DND-41 (cell line): ENCODE data around the gene TSC22D4.

Source experiments
- ATAC-seq: fragments of 200-7000 bp; cut with Tn5 transposase; 3 replicates; pipeline ENCODE4 v1.9.1; 2021; ENCODE audit warnings: low read depth; ENCODE audit not compliant: insufficient read depth
- DNase-seq: peaks from one replicate; pipeline ENCODE4 v3.0.0-alpha.2; 2020
- H2AFZ ChIP-seq: 2 replicates; pipeline ENCODE4 v1.6.0; 2012; ENCODE audit warnings: low read depth, low read length
- H3K27ac ChIP-seq: 2 replicates; pipeline ENCODE4 v1.5.1; 2012; ENCODE audit warnings: low read length, inconsistent platforms
- H3K27me3 ChIP-seq: fragments of 200-600 bp; sonication (generic); 2 replicates; pipeline ENCODE4 v1.6.0; 2012; ENCODE audit warnings: low read length, mild to moderate bottlenecking, inconsistent platforms; ENCODE audit not compliant: insufficient read depth, poor library complexity
- H3K36me3 ChIP-seq: 2 replicates; pipeline ENCODE4 v1.5.1; 2012; ENCODE audit warnings: low read length, inconsistent platforms; ENCODE audit not compliant: insufficient read depth
- H3K4me1 ChIP-seq: 2 replicates; pipeline ENCODE4 v1.5.1; 2012; ENCODE audit warnings: mild to moderate bottlenecking, low read length; ENCODE audit not compliant: insufficient read depth
- H3K4me2 ChIP-seq: 2 replicates; pipeline ENCODE4 v1.6.0; 2012; ENCODE audit warnings: mild to moderate bottlenecking, moderate library complexity, low read length, inconsistent platforms; ENCODE audit not compliant: insufficient read depth
- H3K4me3 ChIP-seq, 2 experiments: fragments of 200-600 bp in 1 of 2; shearing (Covaris generic) in 1 of 2; 2 replicates each; pipeline ENCODE4 v1.5.1; 2012 to 2016; ENCODE audit warnings: inconsistent platforms in 2 of 2, low read length in 2 of 2, mild to moderate bottlenecking in 2 of 2, low read depth in 1 of 2, moderate library complexity in 1 of 2
- H3K79me2 ChIP-seq: 2 replicates; pipeline ENCODE4 v1.6.0; 2012; ENCODE audit warnings: low read length, inconsistent platforms; ENCODE audit not compliant: insufficient read depth
- H3K9ac ChIP-seq: 2 replicates; pipeline ENCODE4 v1.6.0; 2012; ENCODE audit warnings: low read depth, mild to moderate bottlenecking, inconsistent platforms, low read length, moderate library complexity
- H3K9me3 ChIP-seq: 2 replicates; pipeline ENCODE4 v1.5.1; 2012; ENCODE audit warnings: low read length, moderate library complexity, mild to moderate bottlenecking, inconsistent platforms; ENCODE audit not compliant: insufficient read depth, severe bottlenecking
- H4K20me1 ChIP-seq: 2 replicates; pipeline ENCODE4 v1.6.0; 2012; ENCODE audit warnings: low read length; ENCODE audit not compliant: insufficient read depth
- EZH2 ChIP-seq: IDR thresholded peaks from 3 replicates; pipeline ENCODE4 v1.6.1; 2012; ENCODE audit warnings: borderline replicate concordance, low read depth, mild to moderate bottlenecking, moderate library complexity, low read length, inconsistent platforms; ENCODE audit not compliant: severe bottlenecking
- TF ChIP-seq, protein P1 (sequence below): IDR thresholded peaks from 2 replicates; pipeline ENCODE4 v1.5.1; 2012; ENCODE audit warnings: borderline replicate concordance, low read length, moderate library complexity, mild to moderate bottlenecking; ENCODE audit not compliant: poor library complexity, severe bottlenecking; ENCODE audit errors: extremely low read depth

The TSC22D4 gene

GRCh38 chr7:100427762-100428198 lies 51.2 kb downstream of the TSC22D4 start:
- ATAC-seq = no peak
- Histone ChIP-seq H3K79me2 (peaks cover 31% of the 10 kb centered on the region), H3K27me3 (no peaks in the 10 kb centered on the region), H3K27ac (peak overlapping the region; percentile 99), H3K4me2 (peak overlapping the region; percentile 87), H3K9me3 (no peaks in the 10 kb centered on the region), H3K9ac (no peak overlapping the region), H3K4me3 (peak overlapping the region in 1 of 2 experiments; percentile 71; a peak in 2 of 4 replicates), H2AFZ (peak overlapping the region; percentile 80), H3K36me3 (peaks cover 25% of the 10 kb centered on the region), H3K4me1 (peaks cover 32% of the 10 kb centered on the region), H4K20me1 (peaks cover 25% of the 10 kb centered on the region)
- no peak for TF ChIP-seq EZH2
- TF ChIP-seq, protein P1, sequence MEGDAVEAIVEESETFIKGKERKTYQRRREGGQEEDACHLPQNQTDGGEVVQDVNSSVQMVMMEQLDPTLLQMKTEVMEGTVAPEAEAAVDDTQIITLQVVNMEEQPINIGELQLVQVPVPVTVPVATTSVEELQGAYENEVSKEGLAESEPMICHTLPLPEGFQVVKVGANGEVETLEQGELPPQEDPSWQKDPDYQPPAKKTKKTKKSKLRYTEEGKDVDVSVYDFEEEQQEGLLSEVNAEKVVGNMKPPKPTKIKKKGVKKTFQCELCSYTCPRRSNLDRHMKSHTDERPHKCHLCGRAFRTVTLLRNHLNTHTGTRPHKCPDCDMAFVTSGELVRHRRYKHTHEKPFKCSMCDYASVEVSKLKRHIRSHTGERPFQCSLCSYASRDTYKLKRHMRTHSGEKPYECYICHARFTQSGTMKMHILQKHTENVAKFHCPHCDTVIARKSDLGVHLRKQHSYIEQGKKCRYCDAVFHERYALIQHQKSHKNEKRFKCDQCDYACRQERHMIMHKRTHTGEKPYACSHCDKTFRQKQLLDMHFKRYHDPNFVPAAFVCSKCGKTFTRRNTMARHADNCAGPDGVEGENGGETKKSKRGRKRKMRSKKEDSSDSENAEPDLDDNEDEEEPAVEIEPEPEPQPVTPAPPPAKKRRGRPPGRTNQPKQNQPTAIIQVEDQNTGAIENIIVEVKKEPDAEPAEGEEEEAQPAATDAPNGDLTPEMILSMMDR = no peak
- DNase-seq = no peak

- H3K36me3 ChIP-seq = peaks cover 12% of the 10 kb centered on the region
- no peak for ATAC-seq
- H3K9ac ChIP-seq = no peak overlapping the region
- H2AFZ ChIP-seq = no peak overlapping the region
- DNase-seq = no peak
- no peak overlapping the region for H3K4me3 ChIP-seq
- no peaks in the 10 kb centered on the region for H3K27me3 ChIP-seq
- peaks cover 19% of the 10 kb centered on the region for H3K4me1 ChIP-seq
- no peak overlapping the region for H3K4me2 ChIP-seq
- H3K79me2 ChIP-seq = peaks cover 19% of the 10 kb centered on the region
- TF ChIP-seq EZH2 = no peak
- TF ChIP-seq, protein P1 = no peak
- H3K27ac ChIP-seq = no peak overlapping the region
- no peaks in the 10 kb centered on the region for H3K9me3 ChIP-seq
- H4K20me1 ChIP-seq = peaks cover 12% of the 10 kb centered on the region
These were observed 52.5 kb downstream of the TSC22D4 start for GRCh38 chr7:100426516-100426915.

- Histone ChIP-seq H3K4me1 (peaks cover 7% of the 10 kb centered on the region), H3K27ac (no peak overlapping the region), H3K4me3 (no peak overlapping the region), H2AFZ (no peak overlapping the region), H3K9ac (no peak overlapping the region), H3K36me3 (peaks cover under 1% of the 10 kb centered on the region; the same call in 1 of the 2 replicates), H3K27me3 (no peaks in the 10 kb centered on the region), H3K9me3 (no peaks in the 10 kb centered on the region), H3K79me2 (peaks cover 7% of the 10 kb centered on the region), H3K4me2 (no peak overlapping the region), H4K20me1 (peaks cover under 1% of the 10 kb centered on the region)
- no peak for DNase-seq
- TF ChIP-seq, protein P1 = no peak
- TF ChIP-seq EZH2 = no peak
- no peak for ATAC-seq
These were observed 53.7 kb downstream of the TSC22D4 start for GRCh38 chr7:100425347-100425746.

- Histone ChIP-seq H3K4me2 (no peak overlapping the region), H3K4me1 (peaks cover 7% of the 10 kb centered on the region), H3K36me3 (no peaks in the 10 kb centered on the region), H3K4me3 (no peak overlapping the region), H3K27me3 (no peaks in the 10 kb centered on the region), H4K20me1 (no peaks in the 10 kb centered on the region), H3K9me3 (no peaks in the 10 kb centered on the region), H3K9ac (no peak overlapping the region), H3K27ac (no peak overlapping the region), H3K79me2 (no peaks in the 10 kb centered on the region), H2AFZ (no peak overlapping the region)
- no peak for TF ChIP-seq EZH2
- TF ChIP-seq, protein P1 = no peak
- DNase-seq (no peak), ATAC-seq (no peak)
These were observed 55.7 kb downstream of the TSC22D4 start for GRCh38 chr7:100423315-100423714.
